ENCODE data around the gene PICK1. TPM values are rescaled to one million over a fixed set of nuclear protein-coding genes. Genes with fewer than 3 reads are reported as not detected.
A peak's percentile ranks its signal among the peaks of the same experiment; 100 is the strongest.

Gene PICK1
- total and polyA plus RNA-seq, 2 of the 13 experiments (the other 11 are each of a cell fraction or from before 2014, with no cell fraction given) = 19.3 to 25.3 TPM

DNA sequence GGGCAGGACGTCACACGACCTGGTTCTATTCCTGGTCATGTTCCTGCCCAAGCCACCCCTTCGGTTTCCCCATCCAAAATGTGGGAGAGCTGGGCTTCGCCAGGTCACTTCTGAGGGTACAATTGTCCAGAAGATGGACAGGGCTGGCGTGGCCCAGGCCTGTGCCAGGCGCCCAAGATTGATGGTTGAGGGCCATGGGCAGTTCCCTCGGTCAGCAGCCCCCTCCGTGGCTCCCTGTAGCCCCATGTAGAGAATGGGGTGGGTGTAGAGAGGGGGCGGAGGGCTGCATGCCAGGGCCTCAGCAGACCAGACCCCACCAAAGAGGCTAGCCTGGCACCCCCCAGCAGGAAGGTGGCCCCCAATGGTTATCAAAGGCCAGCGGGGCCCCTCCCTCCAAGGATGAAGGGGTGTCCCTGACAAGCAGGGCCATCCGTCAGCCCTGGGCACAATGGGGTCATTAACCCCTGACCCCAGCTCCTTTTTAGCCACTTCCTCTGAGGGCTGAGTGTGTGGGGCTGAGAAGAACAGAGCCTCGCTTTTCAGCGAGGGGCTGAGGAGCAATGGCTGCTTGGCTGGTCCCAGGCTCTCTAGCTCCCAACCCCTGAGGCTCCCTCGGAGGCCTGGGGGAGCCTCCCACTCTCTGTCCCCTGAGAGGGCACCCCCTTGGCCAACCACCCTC lies 11.0 kb upstream of the PICK1 start:
- H3K36me3 ChIP-seq (replicated peaks in 1 of 2; ENCODE audit: control insufficient read depth in 1 of 2, insufficient read depth in 2 of 2, low read length in 2 of 2) = no peaks in the 10 kb centered on the region
- H3K9me3 ChIP-seq (ENCODE audit: low read length) = no peaks in the 10 kb centered on the region
- H3K4me3 ChIP-seq (replicated peaks in 1 of 3; ENCODE audit: insufficient read depth in 1 of 3, low read depth in 2 of 3, low read length in 3 of 3) = no peak overlapping the region
- TF ChIP-seq, protein P1, sequence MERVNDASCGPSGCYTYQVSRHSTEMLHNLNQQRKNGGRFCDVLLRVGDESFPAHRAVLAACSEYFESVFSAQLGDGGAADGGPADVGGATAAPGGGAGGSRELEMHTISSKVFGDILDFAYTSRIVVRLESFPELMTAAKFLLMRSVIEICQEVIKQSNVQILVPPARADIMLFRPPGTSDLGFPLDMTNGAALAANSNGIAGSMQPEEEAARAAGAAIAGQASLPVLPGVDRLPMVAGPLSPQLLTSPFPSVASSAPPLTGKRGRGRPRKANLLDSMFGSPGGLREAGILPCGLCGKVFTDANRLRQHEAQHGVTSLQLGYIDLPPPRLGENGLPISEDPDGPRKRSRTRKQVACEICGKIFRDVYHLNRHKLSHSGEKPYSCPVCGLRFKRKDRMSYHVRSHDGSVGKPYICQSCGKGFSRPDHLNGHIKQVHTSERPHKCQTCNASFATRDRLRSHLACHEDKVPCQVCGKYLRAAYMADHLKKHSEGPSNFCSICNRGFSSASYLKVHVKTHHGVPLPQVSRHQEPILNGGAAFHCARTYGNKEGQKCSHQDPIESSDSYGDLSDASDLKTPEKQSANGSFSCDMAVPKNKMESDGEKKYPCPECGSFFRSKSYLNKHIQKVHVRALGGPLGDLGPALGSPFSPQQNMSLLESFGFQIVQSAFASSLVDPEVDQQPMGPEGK (CRISPR knock-in tag; IDR thresholded peaks at IDR 0.05) = 0 out of 2 replicates have a peak, but pooled peaks have one; percentile 20
- no peak for TF ChIP-seq ERF (CRISPR knock-in tag; IDR thresholded peaks at IDR 0.05)
- H4K20me1 ChIP-seq (ENCODE audit: insufficient read depth, low read length) = no peaks in the 10 kb centered on the region
- peaks cover 16% of the 10 kb centered on the region for H3K4me1 ChIP-seq (ENCODE audit: insufficient read depth, low read length)
- no peak overlapping the region for H2AFZ ChIP-seq (ENCODE audit: low read length)
- FAIRE-seq = no peak
- no peak overlapping the region for H3K9ac ChIP-seq (ENCODE audit: insufficient read depth, low read depth, low read length)
- ChIA-PET CTCF (ENCODE audit: low intra/inter-chr PET ratio, low total read pairs) (no interaction called here), POLR2A (no interaction called here)
- H3K27ac ChIP-seq (ENCODE audit: extremely low read length, insufficient read depth, low read length) = no peak overlapping the region
- in situ Hi-C loops (cut with HindIII; ENCODE audit: extremely low pct_ligation_motif_present, low pct_unique_long_range_greater_than_20kb) = no loop called here
- no peak overlapping the region for H3K4me2 ChIP-seq (ENCODE audit: low read depth, low read length)
- BruUV-seq (replicated peaks) = no TSS peak
- WGBS (ENCODE audit: low lambda C conversion rate) = 33% methylated on average over 7 of the region's 14 CpGs
- no peak for ATAC-seq
- intact Hi-C loops (cut with micrococcal nuclease; ENCODE audit: unreplicated experiment) = no loop called here
- H3K79me2 ChIP-seq (ENCODE audit: insufficient read depth, low read length) = no peaks in the 10 kb centered on the region
- no peak for DNase-seq (ENCODE audit: low spot score)
- H3K27me3 ChIP-seq (ENCODE audit: control insufficient read depth in 1 of 2, insufficient read depth in 2 of 2, low read length in 2 of 2) = peaks cover 2 to 46% of the 10 kb centered on the region in 2 experiments; a peak in 4 of 5 replicates

DNA sequence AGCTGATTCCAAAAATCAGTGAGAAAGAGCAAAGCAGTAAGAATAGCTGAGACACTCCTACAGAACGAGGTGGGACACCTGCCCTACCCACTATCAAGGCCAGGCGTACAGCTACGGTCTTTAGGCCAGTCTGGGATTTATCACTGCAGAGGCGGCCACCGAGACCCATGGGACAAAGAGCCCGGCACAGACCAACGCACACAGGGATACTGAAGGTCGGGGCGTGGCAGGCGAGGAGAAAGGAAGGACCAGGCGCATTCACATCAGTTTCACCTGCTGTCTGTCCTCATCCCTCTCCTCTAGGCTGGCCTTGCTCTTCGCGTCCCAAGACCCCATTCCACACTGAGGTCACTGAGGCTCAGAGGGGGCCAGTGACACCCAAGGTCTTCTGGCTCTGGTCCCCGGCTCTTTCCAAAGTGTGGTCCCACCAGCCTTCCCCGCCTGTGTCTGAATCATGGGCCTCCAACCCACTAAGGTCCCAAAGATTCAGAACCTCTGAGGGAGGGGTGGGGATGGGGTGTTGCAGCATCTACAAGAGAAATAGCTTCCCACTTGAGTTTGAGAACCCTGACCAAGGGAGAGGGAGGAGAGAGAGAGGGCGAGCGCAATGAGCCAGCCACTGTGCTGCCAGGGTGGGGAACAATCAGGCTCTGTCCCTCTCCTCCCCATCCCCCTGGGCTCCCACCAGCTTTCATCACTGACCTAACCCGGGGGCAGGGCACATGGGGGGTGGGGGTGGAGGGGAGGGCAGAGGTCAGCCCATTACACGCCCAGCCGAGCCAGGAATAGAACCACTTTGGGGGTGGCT lies 7.2 kb upstream of the PICK1 start:
- TF ChIP-seq SMAD3 (CRISPR knock-in tag; IDR thresholded peaks at IDR 0.05) (no peak), NR2F6 (IDR thresholded peaks at IDR 0.05) (0 out of 2 replicates have a peak, but pooled peaks have one; percentile 15), NR2F6 (CRISPR knock-in tag; IDR thresholded peaks at IDR 0.05) (no peak)
- H2AFZ ChIP-seq (ENCODE audit: low read length) = no peak overlapping the region
- peaks cover 33% of the 10 kb centered on the region for H3K4me1 ChIP-seq (ENCODE audit: insufficient read depth, low read length)
- FAIRE-seq (no peak), ATAC-seq (no peak), DNase-seq (ENCODE audit: low spot score) (no peak)
- CTCF ChIA-PET (ENCODE audit: low intra/inter-chr PET ratio, low total read pairs) = no interaction called here
- intact Hi-C loops (cut with micrococcal nuclease; ENCODE audit: unreplicated experiment) (loop anchor here (5.0 to 10.0 kb wide), 2 partner anchors 215 to 462 kb away; no protein-coding TSS in a partner anchor), in situ Hi-C loops (cut with HindIII; ENCODE audit: extremely low pct_ligation_motif_present, low pct_unique_long_range_greater_than_20kb) (loop anchor here (10.0 kb wide), 2 partner anchors 305 to 465 kb away; no protein-coding TSS in a partner anchor)
- no peak overlapping the region for H3K27ac ChIP-seq (ENCODE audit: extremely low read length, insufficient read depth, low read length)
- H4K20me1 ChIP-seq (ENCODE audit: insufficient read depth, low read length) = no peaks in the 10 kb centered on the region
- no peak overlapping the region for H3K4me3 ChIP-seq (replicated peaks in 1 of 3; ENCODE audit: insufficient read depth in 1 of 3, low read depth in 2 of 3, low read length in 3 of 3)
- no peak overlapping the region for H3K9ac ChIP-seq (ENCODE audit: insufficient read depth, low read depth, low read length)
- 25% methylated on average over 17 of the region's 20 CpGs for WGBS (ENCODE audit: low lambda C conversion rate)
- 0 out of 2 replicates have a peak overlapping the region, but pooled peaks have one; percentile 12 for H3K4me2 ChIP-seq (ENCODE audit: low read depth, low read length)
- H3K36me3 ChIP-seq (replicated peaks in 1 of 2; ENCODE audit: control insufficient read depth in 1 of 2, insufficient read depth in 2 of 2, low read length in 2 of 2) = no peaks in the 10 kb centered on the region
- no peaks in the 10 kb centered on the region for H3K9me3 ChIP-seq (ENCODE audit: low read length)
- POLR2A ChIA-PET = no interaction called here
- no peaks in the 10 kb centered on the region for H3K79me2 ChIP-seq (ENCODE audit: insufficient read depth, low read length)
- no TSS peak for BruUV-seq (replicated peaks)
- H3K27me3 ChIP-seq (ENCODE audit: control insufficient read depth in 1 of 2, insufficient read depth in 2 of 2, low read length in 2 of 2) = peaks cover 2 to 34% of the 10 kb centered on the region in 2 experiments; a peak in 4 of 5 replicates

Data from HepG2 (cell line).